Brain microvascular endothelial cell (primary cell): Measurements from ENCODE around the gene ARFGAP1.

ENCODE experiments used
- DNase-seq: peaks from one replicate; pipeline ENCODE4 v3.0.0-alpha.2; 2020
- H3K27ac ChIP-seq: fragments of 250-450 bp; sonication (Bioruptor Pico); 2 replicates; pipeline ENCODE4 v1.5.1; 2020; ENCODE audit warnings: mild to moderate bottlenecking, moderate library complexity
- H3K27me3 ChIP-seq: fragments of 250-450 bp; sonication (Bioruptor Pico); replicated peaks from 2 replicates; pipeline ENCODE4 v1.5.1; 2020; ENCODE audit warnings: mild to moderate bottlenecking
- H3K36me3 ChIP-seq: fragments of 250-450 bp; sonication (Bioruptor Pico); replicated peaks from 2 replicates; pipeline ENCODE4 v1.5.1; 2020; ENCODE audit warnings: mild to moderate bottlenecking
- H3K4me3 ChIP-seq: 2 replicates; pipeline ENCODE4 v1.5.1; 2011; ENCODE audit warnings: low read depth, mild to moderate bottlenecking, control low read depth, low read length, moderate library complexity
- in situ Hi-C: cut with HindIII; loops from 2 replicates; pipeline ENCODE4 v1.10.0; 2017; ENCODE audit warnings: low sequenced_read_pairs, low pct_ligation_motif_present
- TF ChIP-seq, protein P1 (sequence below): IDR thresholded peaks from 2 replicates; pipeline ENCODE4 v1.5.1; 2011; ENCODE audit warnings: low read depth, mild to moderate bottlenecking, moderate library complexity, low read length, control low read depth, inconsistent platforms; ENCODE audit errors: missing control alignments

The ARFGAP1 gene

GRCh38 chr20:63284544-63284949 lies 11.9 kb downstream of the ARFGAP1 start:
- Histone ChIP-seq H3K4me3 (no peak overlapping the region), H3K36me3 (peaks cover 92% of the 10 kb centered on the region), H3K27me3 (no peaks in the 10 kb centered on the region), H3K27ac (no peak overlapping the region)
- in situ Hi-C loops, result no loop called here
- DNase-seq, result no peak
- TF ChIP-seq, protein P1, sequence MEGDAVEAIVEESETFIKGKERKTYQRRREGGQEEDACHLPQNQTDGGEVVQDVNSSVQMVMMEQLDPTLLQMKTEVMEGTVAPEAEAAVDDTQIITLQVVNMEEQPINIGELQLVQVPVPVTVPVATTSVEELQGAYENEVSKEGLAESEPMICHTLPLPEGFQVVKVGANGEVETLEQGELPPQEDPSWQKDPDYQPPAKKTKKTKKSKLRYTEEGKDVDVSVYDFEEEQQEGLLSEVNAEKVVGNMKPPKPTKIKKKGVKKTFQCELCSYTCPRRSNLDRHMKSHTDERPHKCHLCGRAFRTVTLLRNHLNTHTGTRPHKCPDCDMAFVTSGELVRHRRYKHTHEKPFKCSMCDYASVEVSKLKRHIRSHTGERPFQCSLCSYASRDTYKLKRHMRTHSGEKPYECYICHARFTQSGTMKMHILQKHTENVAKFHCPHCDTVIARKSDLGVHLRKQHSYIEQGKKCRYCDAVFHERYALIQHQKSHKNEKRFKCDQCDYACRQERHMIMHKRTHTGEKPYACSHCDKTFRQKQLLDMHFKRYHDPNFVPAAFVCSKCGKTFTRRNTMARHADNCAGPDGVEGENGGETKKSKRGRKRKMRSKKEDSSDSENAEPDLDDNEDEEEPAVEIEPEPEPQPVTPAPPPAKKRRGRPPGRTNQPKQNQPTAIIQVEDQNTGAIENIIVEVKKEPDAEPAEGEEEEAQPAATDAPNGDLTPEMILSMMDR, result no peak

DNA sequence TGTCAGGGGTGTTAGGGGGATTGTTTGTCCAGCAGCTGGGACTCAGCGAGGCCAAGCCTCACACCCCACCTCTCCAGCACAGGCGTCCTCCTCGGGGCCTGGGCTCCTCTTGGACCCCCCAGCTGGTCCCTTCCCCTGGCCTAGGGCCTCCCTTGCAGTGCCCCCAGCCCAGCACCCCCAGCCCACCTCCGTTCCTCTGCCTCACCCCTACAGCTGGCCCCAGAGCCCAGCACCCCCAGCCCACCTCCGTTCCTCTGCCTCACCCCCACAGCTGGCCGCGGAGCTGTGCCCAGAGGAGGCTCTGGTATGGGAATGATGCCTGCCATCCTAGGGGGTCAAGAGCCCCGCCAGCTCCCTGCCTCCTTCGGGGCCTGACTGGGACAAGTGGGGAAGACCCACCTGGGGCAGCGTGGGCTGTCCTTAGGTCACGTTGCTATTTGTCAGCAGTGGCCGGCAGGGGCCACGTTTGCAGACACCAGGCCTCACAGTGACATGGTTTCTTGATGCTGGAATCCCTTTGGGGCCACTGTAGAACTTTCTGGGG lies 12.4 kb downstream of the ARFGAP1 start:
- in situ Hi-C loops, result no loop called here
- Histone ChIP-seq H3K4me3 (no peak overlapping the region), H3K27ac (no peak overlapping the region), H3K36me3 (peaks cover 90% of the 10 kb centered on the region), H3K27me3 (no peaks in the 10 kb centered on the region)
- TF ChIP-seq, protein P1, result no peak
- no peak for DNase-seq

- DNase-seq, result no peak
- in situ Hi-C loops, result no loop called here
- Histone ChIP-seq H3K27ac (no peak overlapping the region), H3K27me3 (no peaks in the 10 kb centered on the region), H3K4me3 (no peak overlapping the region), H3K36me3 (peaks cover 83% of the 10 kb centered on the region)
- TF ChIP-seq, protein P1, result no peak
Measured at GRCh38 chr20:63285636-63286615, 13.3 kb downstream of the ARFGAP1 start.

DNA sequence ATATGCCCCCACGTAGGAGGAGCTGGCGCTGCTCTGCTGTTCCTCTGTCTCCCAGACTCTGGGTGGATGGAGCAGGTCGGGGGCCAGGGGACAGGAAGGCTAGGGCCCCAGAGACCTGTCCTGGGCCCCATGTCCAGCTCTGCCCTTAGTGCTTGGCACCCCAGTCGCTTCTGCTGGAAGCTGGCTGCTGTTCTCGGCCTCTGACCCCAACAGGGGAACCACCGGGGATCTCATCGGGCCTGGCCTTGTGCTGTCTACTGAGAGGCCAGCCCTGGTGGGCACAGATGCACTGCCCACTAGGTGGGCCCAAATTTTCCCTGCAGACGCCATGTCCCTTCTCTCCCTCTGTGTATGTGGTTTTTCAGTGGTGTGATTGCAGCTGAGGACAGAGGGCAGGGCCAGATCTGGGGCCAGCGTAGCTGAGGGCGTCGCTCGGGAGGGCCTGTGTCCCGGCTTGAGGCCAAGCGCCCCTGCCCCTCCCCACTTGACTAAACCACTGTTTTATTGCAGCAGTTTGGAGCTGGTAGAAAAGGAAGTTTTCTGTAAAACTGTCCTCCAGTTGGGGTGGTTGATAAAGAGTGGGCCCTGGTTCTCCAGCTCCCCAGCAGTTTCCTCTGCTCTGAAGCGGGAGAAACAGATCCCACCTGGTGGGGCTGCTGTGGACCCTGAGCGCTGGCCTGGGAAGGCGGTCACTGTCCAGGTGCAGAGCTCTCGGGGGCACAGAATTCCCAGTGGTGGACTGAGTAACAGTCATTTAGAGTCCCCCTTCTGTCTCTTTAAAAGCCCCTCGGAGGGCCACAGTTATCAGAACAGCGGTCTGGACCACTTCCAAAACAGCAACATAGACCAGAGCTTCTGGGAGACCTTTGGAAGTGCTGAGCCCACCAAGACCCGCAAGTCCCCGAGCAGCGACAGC lies 14.4 kb downstream of the ARFGAP1 start:
- Histone ChIP-seq H3K27ac (no peak overlapping the region), H3K4me3 (no peak overlapping the region), H3K27me3 (no peaks in the 10 kb centered on the region), H3K36me3 (peaks cover 71% of the 10 kb centered on the region)
- in situ Hi-C loops, result no loop called here
- no peak for DNase-seq
- TF ChIP-seq, protein P1, result no peak

DNA sequence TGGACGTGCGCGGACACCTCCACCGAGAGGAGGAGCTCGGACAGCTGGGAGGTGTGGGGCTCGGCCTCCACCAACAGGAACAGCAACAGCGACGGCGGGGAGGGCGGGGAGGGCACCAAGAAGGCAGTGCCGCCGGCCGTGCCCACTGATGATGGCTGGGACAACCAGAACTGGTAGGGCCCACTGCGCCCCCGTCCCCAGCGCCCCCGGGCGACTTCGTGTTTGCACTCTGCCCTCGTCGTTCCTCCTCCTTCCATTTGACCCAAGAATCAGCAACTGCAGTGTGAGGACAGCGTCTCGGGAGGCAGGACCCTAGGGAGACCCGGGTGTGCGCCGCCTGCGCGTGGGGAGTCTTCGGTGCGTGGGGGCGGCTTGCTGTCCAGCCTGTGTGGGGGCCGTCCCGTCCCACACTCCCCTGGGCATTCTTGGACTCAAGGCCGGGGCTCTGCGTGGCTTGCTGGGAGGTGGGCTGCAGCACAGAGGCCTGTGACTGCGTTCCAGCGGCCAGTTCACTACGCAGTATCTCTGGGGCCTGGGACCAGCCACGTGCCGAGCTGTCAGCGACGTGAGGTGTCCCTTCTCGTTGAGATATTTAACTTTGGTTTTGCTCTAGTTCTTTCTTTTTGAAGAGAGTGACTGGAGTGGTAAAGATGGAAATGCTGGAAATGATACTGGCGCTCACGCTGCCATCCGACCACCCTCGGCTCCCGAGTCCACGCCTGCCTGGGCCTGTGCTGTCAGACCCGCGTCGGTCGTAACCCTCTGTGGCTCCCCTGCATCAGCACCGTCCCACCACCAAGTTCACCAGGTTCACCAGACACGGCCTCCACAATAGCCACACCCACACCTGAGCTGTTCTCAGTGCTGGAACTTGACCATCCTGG lies 15.3 kb downstream of the ARFGAP1 start:
- TF ChIP-seq, protein P1, result no peak
- no peak for DNase-seq
- H3K27me3 ChIP-seq, result no peaks in the 10 kb centered on the region
- in situ Hi-C loops, result no loop called here
- H3K4me3 ChIP-seq, result no peak overlapping the region
- H3K27ac ChIP-seq, result no peak overlapping the region
- peaks cover 62% of the 10 kb centered on the region for H3K36me3 ChIP-seq
